ENCODE results near the gene COPZ2.
"Not testable (repeated sequence)": the region's sequence is repeated elsewhere in the genome, so short reads cannot be mapped to it uniquely, and the experiment has no call there.

Gene COPZ2

GRCh38 chr17:48043176-48043575 lies 5.6 kb upstream of the COPZ2 start:
- no peak overlapping the region for H2AFZ ChIP-seq (ENCODE audit: low read depth, low read length)
- H3K4me1 ChIP-seq (ENCODE audit: insufficient read depth, low read length), result peaks cover 20% of the 10 kb centered on the region
- H3K9me3 ChIP-seq (ENCODE audit: insufficient read depth, low read length, severe bottlenecking), result no peaks in the 10 kb centered on the region
- TF ChIP-seq CTCF (IDR thresholded peaks at IDR 0.05; ENCODE audit: borderline replicate concordance, extremely low read depth, low read length, poor library complexity, severe bottlenecking), result no peak
- no peak for TF ChIP-seq EZH2 (IDR thresholded peaks at IDR 0.05; ENCODE audit: borderline replicate concordance, low read depth, low read length, severe bottlenecking)
- H4K20me1 ChIP-seq (ENCODE audit: insufficient read depth, low read length), result no peaks in the 10 kb centered on the region
- H3K27ac ChIP-seq (ENCODE audit: low read length), result no peak overlapping the region
- peaks cover 16% of the 10 kb centered on the region for H3K79me2 ChIP-seq (ENCODE audit: insufficient read depth, low read length)
- no peak for ATAC-seq (ENCODE audit: insufficient read depth, low read depth)
- H3K27me3 ChIP-seq (ENCODE audit: insufficient read depth, low read length, poor library complexity), result peaks cover 9% of the 10 kb centered on the region
- no peak overlapping the region for H3K4me2 ChIP-seq (ENCODE audit: insufficient read depth, low read length)
- H3K4me3 ChIP-seq (ENCODE audit: low read depth in 1 of 2, low read length in 2 of 2), result no peak overlapping the region
- no peak overlapping the region for H3K9ac ChIP-seq (ENCODE audit: low read depth, low read length)
- no peak for DNase-seq
- H3K36me3 ChIP-seq (ENCODE audit: insufficient read depth, low read length), result no peaks in the 10 kb centered on the region

GRCh38 chr17:48038687-48039086 lies 1.1 kb upstream of the COPZ2 start:
- H3K27ac ChIP-seq (ENCODE audit: low read length), result no peak overlapping the region
- no peak for TF ChIP-seq CTCF (IDR thresholded peaks at IDR 0.05; ENCODE audit: borderline replicate concordance, extremely low read depth, low read length, poor library complexity, severe bottlenecking)
- H3K4me3 ChIP-seq (ENCODE audit: low read depth in 1 of 2, low read length in 2 of 2), result no peak overlapping the region
- no peaks in the 10 kb centered on the region; the same call in 1 of the 2 replicates for H4K20me1 ChIP-seq (ENCODE audit: insufficient read depth, low read length)
- H3K4me2 ChIP-seq (ENCODE audit: insufficient read depth, low read length), result no peak overlapping the region
- no peak overlapping the region for H2AFZ ChIP-seq (ENCODE audit: low read depth, low read length)
- ATAC-seq (ENCODE audit: insufficient read depth, low read depth), result no peak
- H3K9me3 ChIP-seq (ENCODE audit: insufficient read depth, low read length, severe bottlenecking), result no peaks in the 10 kb centered on the region
- H3K36me3 ChIP-seq (ENCODE audit: insufficient read depth, low read length), result no peaks in the 10 kb centered on the region
- DNase-seq, result no peak
- H3K79me2 ChIP-seq (ENCODE audit: insufficient read depth, low read length), result no peaks in the 10 kb centered on the region
- H3K4me1 ChIP-seq (ENCODE audit: insufficient read depth, low read length), result no peaks in the 10 kb centered on the region
- H3K27me3 ChIP-seq (ENCODE audit: insufficient read depth, low read length, poor library complexity), result peaks cover 33% of the 10 kb centered on the region
- H3K9ac ChIP-seq (ENCODE audit: low read depth, low read length), result no peak overlapping the region

- DNase-seq, result no peak
- Histone ChIP-seq H3K9me3 (ENCODE audit: insufficient read depth, low read length, severe bottlenecking) (no peaks in the 10 kb centered on the region), H2AFZ (ENCODE audit: low read depth, low read length) (no peak overlapping the region), H3K9ac (ENCODE audit: low read depth, low read length) (no peak overlapping the region), H3K27me3 (ENCODE audit: insufficient read depth, low read length, poor library complexity) (peaks cover 41% of the 10 kb centered on the region), H3K4me2 (ENCODE audit: insufficient read depth, low read length) (no peak overlapping the region), H3K4me1 (ENCODE audit: insufficient read depth, low read length) (no peaks in the 10 kb centered on the region), H3K36me3 (ENCODE audit: insufficient read depth, low read length) (no peaks in the 10 kb centered on the region), H3K27ac (ENCODE audit: low read length) (no peak overlapping the region), H3K79me2 (ENCODE audit: insufficient read depth, low read length) (no peaks in the 10 kb centered on the region), H3K4me3 (ENCODE audit: low read depth in 1 of 2, low read length in 2 of 2) (no peak overlapping the region), H4K20me1 (ENCODE audit: insufficient read depth, low read length) (no peaks in the 10 kb centered on the region; the same call in 1 of the 2 replicates)
- TF ChIP-seq EZH2 (IDR thresholded peaks at IDR 0.05; ENCODE audit: borderline replicate concordance, low read depth, low read length, severe bottlenecking) (no peak), CTCF (IDR thresholded peaks at IDR 0.05; ENCODE audit: borderline replicate concordance, extremely low read depth, low read length, poor library complexity, severe bottlenecking) (no peak)
- no peak for ATAC-seq (ENCODE audit: insufficient read depth, low read depth)
Observed at GRCh38 chr17:48037838-48038323, 284 bp upstream of the COPZ2 start.

GRCh38 chr17:48036693-48037035 lies 933 bp downstream of the COPZ2 start:
- no peak overlapping the region for H2AFZ ChIP-seq (ENCODE audit: low read depth, low read length)
- no peaks in the 10 kb centered on the region; the same call in 1 of the 2 replicates for H4K20me1 ChIP-seq (ENCODE audit: insufficient read depth, low read length)
- TF ChIP-seq EZH2 (IDR thresholded peaks at IDR 0.05; ENCODE audit: borderline replicate concordance, low read depth, low read length, severe bottlenecking) (no peak), CTCF (IDR thresholded peaks at IDR 0.05; ENCODE audit: borderline replicate concordance, extremely low read depth, low read length, poor library complexity, severe bottlenecking) (no peak)
- H3K9me3 ChIP-seq (ENCODE audit: insufficient read depth, low read length, severe bottlenecking), result no peaks in the 10 kb centered on the region
- H3K27me3 ChIP-seq (ENCODE audit: insufficient read depth, low read length, poor library complexity), result peaks cover 53% of the 10 kb centered on the region
- no peak for ATAC-seq (ENCODE audit: insufficient read depth, low read depth)
- no peaks in the 10 kb centered on the region for H3K79me2 ChIP-seq (ENCODE audit: insufficient read depth, low read length)
- H3K27ac ChIP-seq (ENCODE audit: low read length), result no peak overlapping the region
- DNase-seq, result no peak
- H3K36me3 ChIP-seq (ENCODE audit: insufficient read depth, low read length), result no peaks in the 10 kb centered on the region
- H3K4me2 ChIP-seq (ENCODE audit: insufficient read depth, low read length), result no peak overlapping the region
- no peak overlapping the region for H3K9ac ChIP-seq (ENCODE audit: low read depth, low read length)
- no peaks in the 10 kb centered on the region for H3K4me1 ChIP-seq (ENCODE audit: insufficient read depth, low read length)
- no peak overlapping the region for H3K4me3 ChIP-seq (ENCODE audit: low read depth in 1 of 2, low read length in 2 of 2)

GRCh38 chr17:48034734-48035133 lies 2.9 kb downstream of the COPZ2 start:
- H3K27me3 ChIP-seq (ENCODE audit: insufficient read depth, low read length, poor library complexity), result peaks cover 60% of the 10 kb centered on the region
- not testable (repeated sequence) for H3K9me3 ChIP-seq (ENCODE audit: insufficient read depth, low read length, severe bottlenecking); H3K9ac ChIP-seq (ENCODE audit: low read depth, low read length); H3K79me2 ChIP-seq (ENCODE audit: insufficient read depth, low read length); H4K20me1 ChIP-seq (ENCODE audit: insufficient read depth, low read length); H3K4me3 ChIP-seq (ENCODE audit: low read depth in 1 of 2, low read length in 2 of 2); H2AFZ ChIP-seq (ENCODE audit: low read depth, low read length); DNase-seq; H3K4me2 ChIP-seq (ENCODE audit: insufficient read depth, low read length); H3K27ac ChIP-seq (ENCODE audit: low read length); ATAC-seq (ENCODE audit: insufficient read depth, low read depth); H3K4me1 ChIP-seq (ENCODE audit: insufficient read depth, low read length); H3K36me3 ChIP-seq (ENCODE audit: insufficient read depth, low read length)

All from DND-41 (cell line).